Stimulated activated CD8-positive, alpha-beta memory T cell treated with anti-CD3 and anti-CD28 coated beads, Interleukin-12 subunit alpha, Interleukin-12 subunit beta, amount 100 ng/mL, for 24 hours (primary cell): Measurements from ENCODE around the gene BBS12.

Source experiments
- DNase-seq: peaks from one replicate; pipeline ENCODE4 v3.0.0-alpha.2; 2020; ENCODE audit errors: extremely low read depth

BBS12 gene

GRCh38 chr4:122715221-122715620 lies 17.3 kb upstream of the BBS12 start:
- no peak for DNase-seq

GRCh38 chr4:122716825-122717448 lies 15.6 kb upstream of the BBS12 start:
- peak; percentile 49 for DNase-seq

- no peak for DNase-seq
Observed at GRCh38 chr4:122718281-122718680, 14.2 kb upstream of the BBS12 start.

GRCh38 chr4:122722256-122722655 lies 10.2 kb upstream of the BBS12 start:
- DNase-seq, result no peak

- DNase-seq, result no peak
Observed at GRCh38 chr4:122728856-122729255, 3.6 kb upstream of the BBS12 start.

GRCh38 chr4:122731676-122732075 lies 828 bp upstream of the BBS12 start:
- DNase-seq, result no peak

GRCh38 chr4:122733787-122734120 lies 1.2 kb downstream of the BBS12 start:
- no peak for DNase-seq

GRCh38 chr4:122739174-122739573 lies 6.7 kb downstream of the BBS12 start:
- no peak for DNase-seq

- DNase-seq, result no peak
Observed at GRCh38 chr4:122742933-122743829, 10.7 kb downstream of the BBS12 start.

GRCh38 chr4:122744229-122744628 lies 11.7 kb downstream of the BBS12 start:
- no peak for DNase-seq

- no peak for DNase-seq
Observed at GRCh38 chr4:122746485-122746965, 14.0 kb downstream of the BBS12 start.

- no peak for DNase-seq
Observed at GRCh38 chr4:122747068-122747467, 14.6 kb downstream of the BBS12 start.

GRCh38 chr4:122747883-122748282 lies 15.4 kb downstream of the BBS12 start:
- no peak for DNase-seq

GRCh38 chr4:122749704-122750454 lies 17.4 kb downstream of the BBS12 start:
- no peak for DNase-seq

- DNase-seq, result no peak
Observed at GRCh38 chr4:122755675-122756074, 23.2 kb downstream of the BBS12 start.

GRCh38 chr4:122758033-122758432 lies 25.5 kb downstream of the BBS12 start:
- no peak for DNase-seq

GRCh38 chr4:122759639-122760310 lies 27.3 kb downstream of the BBS12 start:
- no peak for DNase-seq

- DNase-seq, result no peak
Observed at GRCh38 chr4:122762520-122762919, 30.0 kb downstream of the BBS12 start.

- no peak for DNase-seq
Observed at GRCh38 chr4:122762966-122763716, 30.6 kb downstream of the BBS12 start.

- no peak for DNase-seq
Observed at GRCh38 chr4:122764071-122764820, 31.7 kb downstream of the BBS12 start.
